ENCODE results near the gene LTB4R2.

DNA sequence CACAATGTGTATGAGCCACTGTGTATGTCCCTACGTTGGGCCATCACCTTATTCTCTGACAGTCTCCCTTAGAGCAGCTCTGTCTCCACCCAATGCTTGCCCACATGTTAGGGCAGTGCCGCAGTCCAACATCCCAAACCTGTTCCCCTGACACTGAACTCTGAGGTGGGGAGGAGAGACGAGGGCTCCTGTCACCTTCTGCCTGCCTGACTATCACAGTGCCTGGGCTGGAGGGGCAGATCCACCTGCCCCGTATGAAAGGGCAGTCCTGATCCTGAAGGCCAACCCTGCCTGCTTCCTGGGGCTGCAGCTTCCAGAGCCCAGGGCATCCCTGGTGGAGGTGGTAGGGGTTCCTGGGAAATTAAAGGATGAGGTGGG lies 49.2 kb upstream of the LTB4R2 start:
- TF ChIP-seq CTCF (IDR thresholded peaks at IDR 0.05) (no peak), POLR2A (IDR thresholded peaks at IDR 0.05) (no peak)

Data from lower leg skin (tissue), 3 donors.